HepG2 (cell line): Measurements from ENCODE around the gene ATP9B. TPM values are rescaled to one million over a fixed set of nuclear protein-coding genes. Genes with fewer than 3 reads are reported as not detected.

Experiments used
- ATAC-seq: fragments of 200-7000 bp; cut with Tn5 transposase; 3 replicates; pipeline ENCODE4 v1.9.1; 2020; ENCODE audit warnings: mild to moderate bottlenecking, moderate library complexity
- BruUV-seq: library from RNA; stranded (reverse); fragments of 400-500 nt; replicated peaks from 2 replicates; lab custom pipeline; 2021; lab: Mats Ljungman, UMichigan
- CTCF ChIA-PET: fragments of 300-600 bp; formaldehyde crosslinking; extraction: SDS; loops from one replicate; lab custom pipeline; 2021; ENCODE audit warnings: low total read pairs, inconsistent platforms, low intra/inter-chr PET ratio; lab: Yijun Ruan, JAX
- POLR2A ChIA-PET: fragments of 350-600 bp; sonication (Branson Sonifier 250); formaldehyde crosslinking; loops from one replicate; lab custom pipeline; 2020; ENCODE audit warnings: antibody characterized with exemption, inconsistent platforms; lab: Yijun Ruan, JAX
- DNase-seq: peaks from one replicate; pipeline ENCODE4 v3.0.0-alpha.2; 2015; ENCODE audit warnings: low spot score
- FAIRE-seq: peaks from 3 replicates; lab custom pipeline; 2011; peaks lifted over from hg19 to GRCh38; lab: Jason Lieb, UNC
- H2AFZ ChIP-seq: one replicate; pipeline ENCODE4 v1.6.1; 2011; ENCODE audit warnings: low read length, inconsistent platforms
- H3K27ac ChIP-seq: fragments of 300-600 bp; 3 replicates; pipeline ENCODE4 v1.8.0; 2011; ENCODE audit warnings: mixed run types, mild to moderate bottlenecking, mixed read lengths, low read length, inconsistent platforms; ENCODE audit not compliant: insufficient read depth; ENCODE audit errors: extremely low read length
- H3K27me3 ChIP-seq, 2 experiments: fragments of 200-600 bp in 1 of 2; 2 replicates in 1 of 2; 3 replicates in 1 of 2; pipeline versions ENCODE4 v1.6.0 to v1.8.0; 2011; ENCODE audit warnings: low read length in 2 of 2, mild to moderate bottlenecking in 2 of 2, moderate library complexity in 2 of 2, inconsistent platforms in 1 of 2; ENCODE audit not compliant: insufficient read depth in 2 of 2, control insufficient read depth in 1 of 2
- H3K36me3 ChIP-seq, 2 experiments: fragments of 200-600 bp in 1 of 2; replicated peaks in 1 of 2; 2 replicates in 1 of 2; 3 replicates in 1 of 2; pipeline versions ENCODE4 v1.5.1 to v1.8.0; 2011; ENCODE audit warnings: low read length in 2 of 2, inconsistent platforms in 1 of 2; ENCODE audit not compliant: insufficient read depth in 2 of 2, control insufficient read depth in 1 of 2
- H3K4me1 ChIP-seq: 2 replicates; pipeline ENCODE4 v1.5.1; 2012; ENCODE audit warnings: low read length, inconsistent platforms; ENCODE audit not compliant: insufficient read depth
- H3K4me2 ChIP-seq: 2 replicates; pipeline ENCODE4 v1.6.0; 2011; ENCODE audit warnings: low read depth, low read length, inconsistent platforms
- H3K4me3 ChIP-seq, 3 experiments: fragments of 200-600 bp in 1 of 3; sonication (generic), shearing (Covaris generic) in 1 of 3; replicated peaks in 1 of 3; 2 replicates each; pipeline ENCODE4 v1.5.1; 2011 to 2016; ENCODE audit warnings: low read length in 3 of 3, inconsistent platforms in 2 of 3, low read depth in 2 of 3, mild to moderate bottlenecking in 2 of 3, control low read depth in 1 of 3, mixed read lengths in 1 of 3; ENCODE audit not compliant: insufficient read depth in 1 of 3
- H3K79me2 ChIP-seq: one replicate; pipeline ENCODE4 v1.6.1; 2011; ENCODE audit warnings: low read length, inconsistent platforms; ENCODE audit not compliant: insufficient read depth
- H3K9ac ChIP-seq: 2 replicates; pipeline ENCODE4 v1.6.0; 2011; ENCODE audit warnings: mild to moderate bottlenecking, low read depth, low read length, inconsistent platforms; ENCODE audit not compliant: insufficient read depth
- H3K9me3 ChIP-seq: 2 replicates; pipeline ENCODE4 v1.5.1; 2012; ENCODE audit warnings: mild to moderate bottlenecking, low read length
- H4K20me1 ChIP-seq: 2 replicates; pipeline ENCODE4 v1.6.0; 2011; ENCODE audit warnings: inconsistent platforms, mild to moderate bottlenecking, low read length, moderate library complexity; ENCODE audit not compliant: insufficient read depth
- AGO2 ChIP-seq: fragments of 200-400 bp; formaldehyde crosslinking; optimal IDR thresholded peaks from 2 replicates; pipeline ENCODE3; 2017; ENCODE audit warnings: mild to moderate bottlenecking, low read depth, low read length, moderate library complexity
- CC2D1A ChIP-seq: sonication (generic); formaldehyde crosslinking; IDR thresholded peaks from 2 replicates; pipeline ENCODE4 v1.8.1; 2023; ENCODE audit warnings: mild to moderate bottlenecking, missing genetic modification reagents
- KDM4B ChIP-seq: sonication (generic); formaldehyde crosslinking; IDR thresholded peaks from 2 replicates; pipeline ENCODE4 v1.4.0; 2020; ENCODE audit warnings: missing genetic modification reagents
- MBD4 ChIP-seq: IDR thresholded peaks from 2 replicates; pipeline ENCODE4 v1.6.1; 2012; ENCODE audit warnings: low read length, inconsistent platforms, borderline replicate concordance
- SP2 ChIP-seq: sonication (generic); formaldehyde crosslinking; IDR thresholded peaks from 2 replicates; pipeline ENCODE4 v1.5.1; 2020; ENCODE audit warnings: mild to moderate bottlenecking, missing genetic modification reagents
- SRSF4 ChIP-seq: fragments of 200-400 bp; formaldehyde crosslinking; IDR thresholded peaks from one replicate; pipeline ENCODE4 v1.6.1; 2018; ENCODE audit warnings: mild to moderate bottlenecking, low read depth, low read length, moderate library complexity; ENCODE audit not compliant: poor library complexity, severe bottlenecking
- ZNF318 ChIP-seq: sonication (generic); formaldehyde crosslinking; IDR thresholded peaks from 2 replicates; pipeline ENCODE4 v1.4.0; 2020; ENCODE audit warnings: mild to moderate bottlenecking, missing genetic modification reagents
- ZNF605 ChIP-seq: sonication (generic); formaldehyde crosslinking; IDR thresholded peaks from 2 replicates; pipeline ENCODE4 v1.8.0; 2022; ENCODE audit warnings: mild to moderate bottlenecking, missing genetic modification reagents
- WGBS: methylation state at CpG from one replicate; pipeline ENCODE4 v1.1.6; 2017; ENCODE audit warnings: low lambda C conversion rate; 5-methylcytosine and 5-hydroxymethylcytosine counted together
- in situ Hi-C: cut with HindIII; loops from 2 replicates; pipeline ENCODE4 v1.10.0; 2017; ENCODE audit warnings: low pct_unique_long_range_greater_than_20kb; ENCODE audit not compliant: extremely low pct_ligation_motif_present
- intact Hi-C: fragments of 100-400 bp; cut with micrococcal nuclease; formaldehyde crosslinking; loops from one replicate; pipeline ENCODE4 v1.10.0; 2022; ENCODE audit not compliant: unreplicated experiment
- polyA plus RNA-seq, 8 experiments: library from polyadenylated mRNA; depleted of rRNA in 3 of 8; stranded (reverse) in 7 of 8; unstranded in 1 of 8; fragments of >200 nt; fragmentation: Illumina TruSeq in 4 of 8; extraction: Trizol in 4 of 8; gene quantifications; 2 replicates each; pipeline versions ENCODE4 v1.2.1 to v1.2.3, GENCODE V29; 2011 to 2016; ENCODE audit warnings: low read depth in 4 of 8, missing spikeins in 1 of 8, mixed read lengths in 1 of 8; ENCODE audit not compliant: insufficient read depth in 1 of 8
- total RNA-seq, 5 experiments: library from RNA; depleted of rRNA; stranded (reverse); fragments of >200 nt; fragmentation: Illumina TruSeq; extraction: Trizol; gene quantifications; 2 replicates each; pipeline ENCODE4 v1.2.3, GENCODE V29; 2016; ENCODE audit warnings: low read depth in 1 of 5
- TF ChIP-seq, protein P1 (sequence below): sonication (generic); formaldehyde crosslinking; IDR thresholded peaks from 2 replicates; pipeline ENCODE4 v1.8.0; 2022; ENCODE audit warnings: mild to moderate bottlenecking, missing genetic modification reagents, borderline replicate concordance

The ATP9B gene
- total and polyA plus RNA-seq, 2 of the 13 experiments (the other 11 are each of a cell fraction or from before 2014, with no cell fraction given) = 10.8 to 11.3 TPM

DNA sequence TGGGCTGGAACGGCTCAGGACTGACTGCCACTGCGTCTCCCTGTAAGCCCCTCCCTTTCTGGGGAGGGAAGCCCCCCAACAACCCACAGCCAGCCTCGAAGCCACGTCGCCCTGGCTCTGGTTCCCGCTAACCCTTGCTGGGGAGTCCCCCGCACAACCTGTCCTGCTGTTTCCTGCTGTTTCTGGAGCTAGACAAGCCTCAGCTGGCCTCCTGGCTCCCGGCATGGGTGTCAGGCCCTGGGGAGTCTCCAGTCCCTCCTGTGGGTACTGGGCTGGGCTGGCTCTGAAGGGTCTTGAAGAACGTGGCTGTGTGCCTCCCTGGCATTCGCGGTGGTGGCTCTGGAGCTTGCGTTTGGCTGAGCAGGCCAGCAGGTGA, 347.5 kb downstream of the ATP9B start:
- intact Hi-C loops = no loop called here
- Histone ChIP-seq H3K27ac (no peak overlapping the region), H3K36me3 (no peaks in the 10 kb centered on the region), H3K9ac (no peak overlapping the region), H3K27me3 (peaks cover 12 to 69% of the 10 kb centered on the region in 2 experiments; a peak in 3 of 5 replicates), H4K20me1 (0 out of 2 replicates have a peak, but pooled peaks cover 2% of the 10 kb centered on the region), H3K9me3 (no peaks in the 10 kb centered on the region), H2AFZ (no peak overlapping the region), H3K4me1 (no peaks in the 10 kb centered on the region), H3K79me2 (no peaks in the 10 kb centered on the region), H3K4me3 (no peak overlapping the region), H3K4me2 (no peak overlapping the region)
- POLR2A ChIA-PET = no interaction called here
- ATAC-seq (no peak), DNase-seq (no peak), FAIRE-seq (no peak)
- no TSS peak for BruUV-seq
- in situ Hi-C loops = no loop called here
- no peak for TF ChIP-seq KDM4B (CRISPR knock-in tag)
- 17% methylated on average over 7 of the region's 12 CpGs for WGBS
- CTCF ChIA-PET = no interaction called here

GRCh38 chr18:79418236-79418635, 349.0 kb downstream of the ATP9B start:
- in situ Hi-C loops = no loop called here
- Histone ChIP-seq H3K4me1 (no peaks in the 10 kb centered on the region), H3K9ac (no peak overlapping the region), H2AFZ (no peak overlapping the region), H3K27me3 (peaks cover 15 to 73% of the 10 kb centered on the region in 2 experiments; a peak in 4 of 5 replicates), H3K79me2 (no peaks in the 10 kb centered on the region), H3K4me3 (no peak overlapping the region), H3K36me3 (no peaks in the 10 kb centered on the region), H3K9me3 (no peaks in the 10 kb centered on the region), H3K4me2 (no peak overlapping the region), H4K20me1 (0 out of 2 replicates have a peak, but pooled peaks cover 2% of the 10 kb centered on the region), H3K27ac (no peak overlapping the region)
- BruUV-seq = no TSS peak
- DNase-seq = no peak
- POLR2A ChIA-PET = no interaction called here
- FAIRE-seq = no peak
- WGBS = 60% methylated on average over 6 of the region's 19 CpGs
- intact Hi-C loops = no loop called here
- CTCF ChIA-PET = no interaction called here
- no peak for ATAC-seq
- TF ChIP-seq SRSF4 (no peak), MBD4 (no peak), CC2D1A (CRISPR knock-in tag) (no peak), ZNF318 (no peak), SP2 (CRISPR knock-in tag) (no peak), AGO2 (no peak), ZNF605 (CRISPR knock-in tag) (no peak)
- TF ChIP-seq, protein P1, sequence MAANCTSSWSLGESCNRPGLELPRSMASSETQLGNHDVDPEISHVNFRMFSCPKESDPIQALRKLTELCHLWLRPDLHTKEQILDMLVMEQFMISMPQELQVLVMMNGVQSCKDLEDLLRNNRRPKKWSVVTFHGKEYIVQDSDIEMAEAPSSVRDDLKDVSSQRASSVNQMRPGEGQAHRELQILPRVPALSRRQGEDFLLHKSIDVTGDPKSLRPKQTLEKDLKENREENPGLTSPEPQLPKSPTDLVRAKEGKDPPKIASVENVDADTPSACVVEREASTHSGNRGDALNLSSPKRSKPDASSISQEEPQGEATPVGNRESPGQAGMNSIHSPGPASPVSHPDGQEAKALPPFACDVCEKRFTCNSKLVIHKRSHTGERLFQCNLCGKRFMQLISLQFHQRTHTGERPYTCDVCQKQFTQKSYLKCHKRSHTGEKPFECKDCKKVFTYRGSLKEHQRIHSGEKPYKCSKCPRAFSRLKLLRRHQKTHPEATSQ (CRISPR knock-in tag) = no peak
